Liver (tissue), 9 donors: Measurements from ENCODE around the gene TFB1M. TPM values are rescaled to one million over a fixed set of nuclear protein-coding genes. Genes with fewer than 3 reads are reported as not detected.

Experiments
- DNase-seq: peaks from one replicate; pipeline ENCODE4 v3.0.0-alpha.2; 2017; ENCODE audit warnings: low spot score
- H3K27ac ChIP-seq, 2 donors: one replicate each; pipeline ENCODE4 v1.7.0; 2013; ENCODE audit warnings: inconsistent platforms in 2 of 2, low read length in 2 of 2, control low read depth in 1 of 2, low read depth in 1 of 2, mild to moderate bottlenecking in 1 of 2
- H3K27me3 ChIP-seq, 4 donors: one replicate each; pipeline versions ENCODE4 v1.6.1 to v1.7.0; 2013; ENCODE audit warnings: low read length in 3 of 4, inconsistent platforms in 1 of 4, mild to moderate bottlenecking in 1 of 4, moderate library complexity in 1 of 4; ENCODE audit not compliant: control insufficient read depth in 4 of 4, insufficient read depth in 4 of 4
- H3K36me3 ChIP-seq, 4 donors: one replicate each; pipeline versions ENCODE4 v1.6.1 to v1.7.0; 2013; ENCODE audit warnings: low read length in 3 of 4, mild to moderate bottlenecking in 3 of 4, low read depth in 1 of 4, moderate library complexity in 1 of 4; ENCODE audit not compliant: control insufficient read depth in 4 of 4, insufficient read depth in 3 of 4
- H3K4me1 ChIP-seq, 4 donors: one replicate each; pipeline versions ENCODE4 v1.6.1 to v1.7.0; 2013; ENCODE audit warnings: low read length in 3 of 4, mild to moderate bottlenecking in 3 of 4, moderate library complexity in 1 of 4; ENCODE audit not compliant: control insufficient read depth in 4 of 4, insufficient read depth in 4 of 4
- H3K4me3 ChIP-seq, 3 donors: one replicate each; pipeline versions ENCODE4 v1.6.1 to v1.7.0; 2013; ENCODE audit warnings: low read length in 3 of 3, control low read depth in 1 of 3, low read depth in 1 of 3, mild to moderate bottlenecking in 1 of 3
- H3K9ac ChIP-seq, 2 donors: one replicate each; pipeline ENCODE4 v1.7.0; 2013; ENCODE audit warnings: low read length in 2 of 2, mild to moderate bottlenecking in 2 of 2, moderate library complexity in 2 of 2, control low read depth in 1 of 2, low read depth in 1 of 2
- H3K9me3 ChIP-seq, 4 donors: one replicate each; pipeline versions ENCODE4 v1.6.1 to v1.7.0; 2013; ENCODE audit warnings: low read length in 3 of 4; ENCODE audit not compliant: control insufficient read depth in 4 of 4
- FOXA1 ChIP-seq: IDR thresholded peaks from 2 replicates; pipeline ENCODE4 v1.6.1; 2016; ENCODE audit warnings: antibody characterized with exemption
- GABPA ChIP-seq, 2 donors: IDR thresholded peaks in 1 of 2; conservative IDR thresholded peaks in 1 of 2; 2 replicates each; pipeline ENCODE4 v1.6.1; 2016; ENCODE audit warnings: antibody characterized with exemption in 2 of 2, mild to moderate bottlenecking in 1 of 2, moderate library complexity in 1 of 2
- NR2F2 ChIP-seq: IDR thresholded peaks from 2 replicates; pipeline ENCODE4 v1.6.1; 2016; ENCODE audit warnings: antibody characterized with exemption
- RAD21 ChIP-seq, 2 donors: IDR thresholded peaks; 2 replicates each; pipeline ENCODE4 v1.6.1; 2016; ENCODE audit warnings: antibody characterized with exemption in 2 of 2, mild to moderate bottlenecking in 2 of 2
- TAF1 ChIP-seq: conservative IDR thresholded peaks from 2 replicates; pipeline ENCODE4 v1.6.1; 2016; ENCODE audit warnings: antibody characterized with exemption, mild to moderate bottlenecking
- YY1 ChIP-seq: IDR thresholded peaks from 2 replicates; pipeline ENCODE4 v1.6.1; 2016; ENCODE audit warnings: antibody characterized with exemption, mild to moderate bottlenecking
- WGBS: extraction: QIAGEN DNeasy Blood & Tissue Kit; methylation state at CpG from one replicate; pipeline ENCODE4 v1.1.7; 2013; 5-methylcytosine and 5-hydroxymethylcytosine counted together
- polyA plus RNA-seq, 2 donors: library from polyadenylated mRNA; stranded (reverse) in 1 of 2; unstranded in 1 of 2; fragments of 200-250 nt in 1 of 2; fragments of >200 nt in 1 of 2; fragmentation: Nextera tagmentation in 1 of 2; extraction: Ambion mirVana in 1 of 2; gene quantifications; one replicate each; pipeline versions ENCODE4 v1.2.1 to v1.2.3, GENCODE V29; 2013 to 2015
- total RNA-seq, 2 donors: library from RNA; depleted of rRNA; stranded (reverse); fragments of >200 nt; gene quantifications; one replicate each; pipeline ENCODE4 v1.2.3, GENCODE V29; 2014
- TF ChIP-seq, protein P1 (sequence below): IDR thresholded peaks from 2 replicates; pipeline ENCODE4 v1.6.1; 2016; ENCODE audit warnings: antibody characterized with exemption, mild to moderate bottlenecking
- TF ChIP-seq, protein P2 (sequence below): IDR thresholded peaks from 2 replicates; pipeline ENCODE4 v1.6.1; 2016; ENCODE audit warnings: antibody characterized with exemption
- donor health status: healthy.
- donor health status: healthy.
- donor health status: healthy.
- donor health status: healthy.
- donor health status: healthy.

The TFB1M gene
- total and polyA plus RNA-seq, 4 donors: 9.2 to 17.0 (median 12.6) TPM

DNA sequence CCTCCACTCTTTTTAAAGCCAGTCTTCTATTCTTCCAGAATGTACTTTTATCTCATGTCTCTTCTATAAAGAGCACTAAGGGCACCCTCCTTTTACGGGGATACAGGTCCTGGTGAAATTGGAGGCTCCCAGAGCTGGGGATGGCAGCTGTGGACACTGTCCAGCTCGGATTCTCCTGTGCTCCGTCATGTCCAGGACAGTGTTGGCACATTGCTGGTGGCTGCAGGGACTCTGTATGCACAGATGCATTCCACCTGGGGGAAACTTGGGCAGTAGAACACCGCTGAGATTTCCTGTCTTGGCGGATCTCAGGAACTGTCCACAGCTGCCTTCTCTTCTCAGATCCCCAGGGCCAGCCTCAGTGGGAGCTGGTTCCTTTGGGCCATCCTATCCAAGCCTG, 107.1 kb downstream of the TFB1M start:
- DNase-seq: no peak

More for the DNA sequence above, 107.1 kb downstream of the TFB1M start:
- 86% methylated on average over 5 of the region's 5 CpGs for WGBS
- H3K27ac ChIP-seq: no peak overlapping the region
- H3K4me3 ChIP-seq: no peak overlapping the region
- no peak for TF ChIP-seq FOXA1
- no peak for TF ChIP-seq YY1
- TF ChIP-seq RAD21 (IDR thresholded peaks at IDR 0.05): no peak
- no peak for TF ChIP-seq NR2F2
- no peak for TF ChIP-seq TAF1
- TF ChIP-seq GABPA (IDR thresholded peaks at IDR 0.05 in 1 of 2, conservative IDR thresholded peaks at IDR 0.05 in 1 of 2): no peak
- TF ChIP-seq, protein P1, sequence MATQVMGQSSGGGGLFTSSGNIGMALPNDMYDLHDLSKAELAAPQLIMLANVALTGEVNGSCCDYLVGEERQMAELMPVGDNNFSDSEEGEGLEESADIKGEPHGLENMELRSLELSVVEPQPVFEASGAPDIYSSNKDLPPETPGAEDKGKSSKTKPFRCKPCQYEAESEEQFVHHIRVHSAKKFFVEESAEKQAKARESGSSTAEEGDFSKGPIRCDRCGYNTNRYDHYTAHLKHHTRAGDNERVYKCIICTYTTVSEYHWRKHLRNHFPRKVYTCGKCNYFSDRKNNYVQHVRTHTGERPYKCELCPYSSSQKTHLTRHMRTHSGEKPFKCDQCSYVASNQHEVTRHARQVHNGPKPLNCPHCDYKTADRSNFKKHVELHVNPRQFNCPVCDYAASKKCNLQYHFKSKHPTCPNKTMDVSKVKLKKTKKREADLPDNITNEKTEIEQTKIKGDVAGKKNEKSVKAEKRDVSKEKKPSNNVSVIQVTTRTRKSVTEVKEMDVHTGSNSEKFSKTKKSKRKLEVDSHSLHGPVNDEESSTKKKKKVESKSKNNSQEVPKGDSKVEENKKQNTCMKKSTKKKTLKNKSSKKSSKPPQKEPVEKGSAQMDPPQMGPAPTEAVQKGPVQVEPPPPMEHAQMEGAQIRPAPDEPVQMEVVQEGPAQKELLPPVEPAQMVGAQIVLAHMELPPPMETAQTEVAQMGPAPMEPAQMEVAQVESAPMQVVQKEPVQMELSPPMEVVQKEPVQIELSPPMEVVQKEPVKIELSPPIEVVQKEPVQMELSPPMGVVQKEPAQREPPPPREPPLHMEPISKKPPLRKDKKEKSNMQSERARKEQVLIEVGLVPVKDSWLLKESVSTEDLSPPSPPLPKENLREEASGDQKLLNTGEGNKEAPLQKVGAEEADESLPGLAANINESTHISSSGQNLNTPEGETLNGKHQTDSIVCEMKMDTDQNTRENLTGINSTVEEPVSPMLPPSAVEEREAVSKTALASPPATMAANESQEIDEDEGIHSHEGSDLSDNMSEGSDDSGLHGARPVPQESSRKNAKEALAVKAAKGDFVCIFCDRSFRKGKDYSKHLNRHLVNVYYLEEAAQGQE: no peak
- TF ChIP-seq, protein P2, sequence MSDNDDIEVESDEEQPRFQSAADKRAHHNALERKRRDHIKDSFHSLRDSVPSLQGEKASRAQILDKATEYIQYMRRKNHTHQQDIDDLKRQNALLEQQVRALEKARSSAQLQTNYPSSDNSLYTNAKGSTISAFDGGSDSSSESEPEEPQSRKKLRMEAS: no peak
- H3K27me3 ChIP-seq: no peaks in the 10 kb centered on the region
- H3K9ac ChIP-seq: no peak overlapping the region
- no peaks in the 10 kb centered on the region for H3K36me3 ChIP-seq
- peaks cover 0 to 2% (median 0%) of the 10 kb centered on the region in 4 donors for H3K9me3 ChIP-seq
- no peaks in the 10 kb centered on the region for H3K4me1 ChIP-seq

Other genes starting within 250 kb of the TFB1M start
- not detected for gene CLDN20, start 50.5 kb downstream of the TFB1M start, total RNA-seq
- under 1 TPM in 1 of 2 donors, not detected in 1; 0.26 TPM for gene CLDN20, start 50.5 kb downstream of the TFB1M start, polyA plus RNA-seq
- gene NOX3, start 141.4 kb upstream of the TFB1M start, total RNA-seq: not detected
- not detected for gene NOX3, start 141.4 kb upstream of the TFB1M start, polyA plus RNA-seq